OCI-LY7 (cell line): ENCODE results near the gene ARFGAP2. TPM values are rescaled to one million over a fixed set of nuclear protein-coding genes. Genes with fewer than 3 reads are reported as not detected.

Experiments
- BruUV-seq: library from RNA; stranded (reverse); fragments of 400-500 nt; replicated peaks from 2 replicates; lab custom pipeline; 2021; lab: Mats Ljungman, UMichigan
- CTCF ChIA-PET: fragments of 300-600 bp; sonication (Branson Sonifier 250); formaldehyde crosslinking; loops from one replicate; lab custom pipeline; 2022; ENCODE audit warnings: antibody characterized with exemption; ENCODE audit not compliant: unreplicated experiment; lab: Charles Lee
- POLR2A ChIA-PET: fragments of 300-600 bp; sonication (Branson Sonifier 250); formaldehyde crosslinking; loops from one replicate; lab custom pipeline; 2022; ENCODE audit warnings: antibody characterized with exemption; lab: Charles Lee
- DNase-seq: peaks from one replicate; pipeline ENCODE4 v3.0.0-alpha.2; 2015; ENCODE audit warnings: low spot score
- H2AFZ ChIP-seq: fragments of 200-600 bp; sonication (generic), shearing (Covaris generic); 2 replicates; pipeline ENCODE4 v1.6.1; 2014; ENCODE audit warnings: mild to moderate bottlenecking, antibody characterized with exemption, low read length, moderate library complexity
- H3K27ac ChIP-seq: fragments of 200-600 bp; sonication (generic); 2 replicates; pipeline ENCODE4 v1.5.1; 2014; ENCODE audit warnings: mixed run types, low read depth, mild to moderate bottlenecking, moderate library complexity, low read length, inconsistent platforms; ENCODE audit not compliant: poor library complexity, severe bottlenecking
- H3K36me3 ChIP-seq: fragments of 200-600 bp; sonication (generic); 2 replicates; pipeline ENCODE4 v1.6.1; 2014; ENCODE audit warnings: mild to moderate bottlenecking, antibody characterized with exemption, low read length, moderate library complexity, mixed read lengths; ENCODE audit not compliant: insufficient read depth
- H3K4me1 ChIP-seq: fragments of 200-600 bp; sonication (generic); 2 replicates; pipeline ENCODE4 v1.5.1; 2014; ENCODE audit warnings: mild to moderate bottlenecking, low read length; ENCODE audit not compliant: insufficient read depth, poor library complexity, severe bottlenecking
- H3K4me2 ChIP-seq: fragments of 200-600 bp; sonication (generic); 2 replicates; pipeline ENCODE4 v1.6.1; 2014; ENCODE audit warnings: mild to moderate bottlenecking, low read length
- H3K4me3 ChIP-seq: fragments of 200-600 bp; sonication (generic); 2 replicates; pipeline ENCODE4 v1.5.1; 2014; ENCODE audit warnings: mild to moderate bottlenecking, low read depth, low read length; ENCODE audit not compliant: poor library complexity, severe bottlenecking
- H3K79me2 ChIP-seq: fragments of 200-600 bp; sonication (generic); 2 replicates; pipeline ENCODE4 v1.6.1; 2016; ENCODE audit warnings: low read depth, mild to moderate bottlenecking, low read length, moderate library complexity, mixed read lengths; ENCODE audit not compliant: insufficient read depth
- H3K9me2 ChIP-seq: fragments of 200-600 bp; sonication (generic); 2 replicates; pipeline ENCODE4 v1.6.1; 2016; ENCODE audit warnings: mild to moderate bottlenecking, low read length, mixed read lengths; ENCODE audit not compliant: insufficient read depth
- H3K9me3 ChIP-seq: fragments of 200-600 bp; sonication (generic); 2 replicates; pipeline ENCODE4 v1.6.1; 2014; ENCODE audit warnings: mild to moderate bottlenecking, mixed run types, low read length, mixed read lengths
- H4K20me1 ChIP-seq: fragments of 200-600 bp; sonication (generic); 2 replicates; pipeline ENCODE4 v1.6.1; 2014; ENCODE audit warnings: mild to moderate bottlenecking, antibody characterized with exemption, low read length, moderate library complexity, mixed read lengths; ENCODE audit not compliant: insufficient read depth
- CTCF ChIP-seq: fragments of 200-600 bp; sonication (generic); conservative IDR thresholded peaks from 2 replicates; pipeline ENCODE4 v1.5.1; 2014; ENCODE audit warnings: mild to moderate bottlenecking, antibody characterized with exemption, low read length, moderate library complexity, mixed read lengths
- EZH2phosphoT487 ChIP-seq: fragments of 200-600 bp; sonication (generic); IDR thresholded peaks from 2 replicates; pipeline ENCODE4 v1.6.1; 2018; ENCODE audit warnings: low read depth, borderline replicate concordance, mild to moderate bottlenecking, mixed run types, antibody characterized with exemption, low read length, moderate library complexity, mixed read lengths
- intact Hi-C: fragments of 100-400 bp; cut with micrococcal nuclease; formaldehyde crosslinking; loops from one replicate; pipeline ENCODE4 v1.10.0; 2022; ENCODE audit not compliant: unreplicated experiment
- total RNA-seq, 2 experiments: library from RNA; depleted of rRNA in 1 of 2; stranded (reverse); fragments of >200 nt in 1 of 2; shearing (Covaris generic) in 1 of 2; gene quantifications; 2 replicates each; pipeline ENCODE4 v1.2.3, GENCODE V29; 2014 to 2022

The ARFGAP2 gene
- total RNA-seq, 2 experiments from 2014 or later = 116 to 135 TPM

DNA sequence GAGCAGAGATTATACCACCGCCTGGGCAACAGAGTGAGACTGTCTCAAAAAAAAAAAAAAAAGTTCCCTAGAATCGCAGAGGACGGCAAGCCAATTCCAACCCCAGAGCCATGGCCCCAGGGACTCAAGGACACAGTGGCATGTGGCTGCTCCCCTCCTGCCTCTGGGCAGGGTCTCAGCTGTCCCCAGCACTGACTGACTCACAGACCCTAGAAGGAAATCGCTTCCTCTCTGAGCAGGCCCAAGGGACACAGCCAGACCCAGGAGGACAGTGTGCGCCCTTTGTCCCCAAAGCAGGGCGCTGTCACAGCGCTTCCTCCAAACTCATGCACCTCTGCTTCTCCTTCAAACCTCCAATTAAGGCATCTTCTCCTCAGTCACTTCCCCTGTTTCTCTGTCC lies 7.3 kb upstream of the ARFGAP2 start:
- H3K9me2 ChIP-seq = no peaks in the 10 kb centered on the region
- no peak for DNase-seq
- H3K4me1 ChIP-seq = peaks cover 9% of the 10 kb centered on the region
- no peaks in the 10 kb centered on the region for H4K20me1 ChIP-seq
- H3K9me3 ChIP-seq = no peaks in the 10 kb centered on the region
- H3K27ac ChIP-seq = no peak overlapping the region
- intact Hi-C loops = no loop called here
- no peak overlapping the region for H2AFZ ChIP-seq
- BruUV-seq = no TSS peak
- H3K36me3 ChIP-seq = no peaks in the 10 kb centered on the region
- no peak overlapping the region for H3K4me3 ChIP-seq
- H3K4me2 ChIP-seq = no peak overlapping the region
- ChIA-PET POLR2A (interaction anchor here (1.1 kb wide), 1 partner anchor 63 kb away, joined by 5 read pairs; no protein-coding TSS in a partner anchor), CTCF (no interaction called here)
- TF ChIP-seq EZH2phosphoT487 (no peak), CTCF (no peak)
- H3K79me2 ChIP-seq = no peaks in the 10 kb centered on the region

- Histone ChIP-seq H3K27ac (no peak overlapping the region), H2AFZ (no peak overlapping the region), H3K4me1 (peaks cover 9% of the 10 kb centered on the region), H3K9me2 (no peaks in the 10 kb centered on the region), H4K20me1 (no peaks in the 10 kb centered on the region), H3K79me2 (no peaks in the 10 kb centered on the region), H3K4me3 (no peak overlapping the region), H3K4me2 (no peak overlapping the region), H3K36me3 (no peaks in the 10 kb centered on the region), H3K9me3 (no peaks in the 10 kb centered on the region)
- CTCF ChIA-PET = interaction anchor here (1.3 kb wide), 1 partner anchor 32 kb away, joined by 3 read pairs; the partner anchor contains the start of gene DDB2
- TF ChIP-seq CTCF = no peak
- no peak for TF ChIP-seq EZH2phosphoT487
- POLR2A ChIA-PET = interaction anchor here (1.1 kb wide), 1 partner anchor 64 kb away, joined by 5 read pairs; no protein-coding TSS in a partner anchor
- intact Hi-C loops = no loop called here
- no peak for DNase-seq
- no TSS peak for BruUV-seq
Observed at GRCh38 chr11:47183031-47183856, 6.6 kb upstream of the ARFGAP2 start.

DNA sequence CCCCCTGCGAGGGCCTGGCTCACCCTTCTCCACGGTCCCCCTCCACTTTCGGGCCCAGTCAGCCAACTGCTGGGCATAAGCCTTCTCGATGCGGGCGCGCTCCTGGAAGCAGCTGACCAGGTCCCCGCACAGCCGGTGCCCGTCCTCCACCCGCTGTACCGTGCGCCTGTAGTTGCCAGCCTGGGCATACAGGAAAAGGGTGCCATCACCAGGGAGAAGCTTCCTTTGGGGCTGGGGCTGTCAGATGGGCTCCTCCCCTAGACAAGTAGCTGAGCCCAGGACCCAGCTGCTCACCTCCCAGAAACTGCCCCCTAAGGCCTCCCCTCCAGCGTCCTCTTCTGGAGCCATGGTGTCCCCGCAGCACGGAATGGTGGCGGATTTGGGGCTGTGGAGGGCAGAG lies 5.7 kb upstream of the ARFGAP2 start:
- H3K27ac ChIP-seq = no peak overlapping the region
- intact Hi-C loops = no loop called here
- no peak overlapping the region for H3K4me2 ChIP-seq
- H3K4me3 ChIP-seq = no peak overlapping the region
- ChIA-PET POLR2A (no interaction called here), CTCF (interaction anchor here (1.3 kb wide), 1 partner anchor 33 kb away, joined by 3 read pairs; the partner anchor contains the start of gene DDB2)
- H3K4me1 ChIP-seq = peaks cover 18% of the 10 kb centered on the region
- H3K79me2 ChIP-seq = no peaks in the 10 kb centered on the region
- TF ChIP-seq EZH2phosphoT487 = no peak
- TF ChIP-seq CTCF = no peak
- H3K36me3 ChIP-seq = no peaks in the 10 kb centered on the region
- DNase-seq = no peak
- H3K9me3 ChIP-seq = no peaks in the 10 kb centered on the region
- no peak overlapping the region for H2AFZ ChIP-seq
- H4K20me1 ChIP-seq = no peaks in the 10 kb centered on the region
- H3K9me2 ChIP-seq = no peaks in the 10 kb centered on the region
- no TSS peak for BruUV-seq
